ENCODE results near the gene FADS2. TPM values are rescaled to one million over a fixed set of nuclear protein-coding genes. Genes with fewer than 3 reads are reported as not detected.
A peak's percentile ranks its signal among the peaks of the same experiment; 100 is the strongest.

Gene FADS2
- total and polyA plus RNA-seq, 9 of the 15 experiments (the other 6 are each of a cell fraction or from before 2014, with no cell fraction given), result 2.9 to 42.8 (median 16.2) TPM

- 0 out of 2 replicates have a peak, but pooled peaks have one; percentile 26 for TF ChIP-seq ZNF586 (CRISPR knock-in tag; conservative IDR thresholded peaks at IDR 0.05)
- no peak for TF ChIP-seq PTTG1 (tag; IDR thresholded peaks at IDR 0.05; ENCODE audit: low read depth)
- no peak for TF ChIP-seq GTF3C2 (IDR thresholded peaks at IDR 0.05; ENCODE audit: borderline replicate concordance, extremely low read depth, insufficient read length)
- no peak for TF ChIP-seq MCM5 (IDR thresholded peaks at IDR 0.05; ENCODE audit: low read depth)
- TF ChIP-seq GTF2F1 (IDR thresholded peaks at IDR 0.05; ENCODE audit: low read depth, low read length), result no peak
- no peak for TF ChIP-seq BCL6 (CRISPR knock-in tag; IDR thresholded peaks at IDR 0.05)
- peak; percentile 37; the same call in 1 of the 2 replicates for TF ChIP-seq ZNF592 (IDR thresholded peaks at IDR 0.05)
- TF ChIP-seq ERF (CRISPR knock-in tag; IDR thresholded peaks at IDR 0.05), result 0 out of 2 replicates have a peak, but pooled peaks have one; percentile 52
- no peak for TF ChIP-seq NFYB (IDR thresholded peaks at IDR 0.05; ENCODE audit: extremely low read depth, insufficient read length)
- no peak for TF ChIP-seq ZNF695 (CRISPR knock-in tag; IDR thresholded peaks at IDR 0.05)
- TF ChIP-seq GMEB1 (CRISPR knock-in tag; IDR thresholded peaks at IDR 0.05), result no peak
- TF ChIP-seq RB1 (IDR thresholded peaks at IDR 0.05; ENCODE audit: low read depth), result no peak
- no peak for TF ChIP-seq COPS2 (conservative IDR thresholded peaks at IDR 0.05)
These were observed 9.4 kb downstream of the FADS2 start (continued) for GRCh38 chr11:61837411-61838005.
